ENCODE results near the gene LRRC49.

Gene LRRC49

DNA sequence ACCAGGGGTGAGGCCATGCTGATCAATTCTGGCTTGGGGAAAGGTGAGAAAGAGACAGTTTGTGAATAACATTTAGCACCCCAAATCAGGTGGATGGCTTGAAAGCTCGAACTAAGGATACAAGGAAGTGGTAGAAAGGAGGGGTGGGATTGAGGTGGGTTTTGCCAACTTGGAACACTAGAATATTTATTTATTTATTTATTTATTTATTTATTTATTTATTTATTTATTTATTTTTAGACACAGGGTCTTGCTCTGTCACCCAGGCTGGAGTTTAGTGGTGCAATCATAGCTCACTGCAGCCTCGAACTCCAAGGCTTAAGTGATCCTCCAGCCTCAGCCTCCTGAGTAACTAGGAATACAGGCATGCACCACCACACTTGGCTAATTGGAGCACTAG, 191.6 kb downstream of the LRRC49 start:
- Histone ChIP-seq H3K9ac (ENCODE audit: low read length) (no peak overlapping the region), H4K20me1 (ENCODE audit: insufficient read depth, low read length) (no peaks in the 10 kb centered on the region), H3K4me3 (ENCODE audit: low read length) (no peak overlapping the region), H3K4me2 (ENCODE audit: low read length) (no peak overlapping the region), H3K4me1 (ENCODE audit: low read length) (0 out of 2 replicates have a peak, but pooled peaks cover 3% of the 10 kb centered on the region), H3K9me3 (ENCODE audit: insufficient read depth, low read length) (no peaks in the 10 kb centered on the region), H3K27ac (ENCODE audit: low read length) (no peak overlapping the region), H2AFZ (ENCODE audit: low read depth, low read length) (no peak overlapping the region), H3K36me3 (replicated peaks; ENCODE audit: low read depth, low read length) (no peaks in the 10 kb centered on the region), H3K27me3 (ENCODE audit: low read depth, low read length) (peaks cover 30% of the 10 kb centered on the region), H3K79me2 (ENCODE audit: low read length) (no peaks in the 10 kb centered on the region)
- TF ChIP-seq, protein P1, sequence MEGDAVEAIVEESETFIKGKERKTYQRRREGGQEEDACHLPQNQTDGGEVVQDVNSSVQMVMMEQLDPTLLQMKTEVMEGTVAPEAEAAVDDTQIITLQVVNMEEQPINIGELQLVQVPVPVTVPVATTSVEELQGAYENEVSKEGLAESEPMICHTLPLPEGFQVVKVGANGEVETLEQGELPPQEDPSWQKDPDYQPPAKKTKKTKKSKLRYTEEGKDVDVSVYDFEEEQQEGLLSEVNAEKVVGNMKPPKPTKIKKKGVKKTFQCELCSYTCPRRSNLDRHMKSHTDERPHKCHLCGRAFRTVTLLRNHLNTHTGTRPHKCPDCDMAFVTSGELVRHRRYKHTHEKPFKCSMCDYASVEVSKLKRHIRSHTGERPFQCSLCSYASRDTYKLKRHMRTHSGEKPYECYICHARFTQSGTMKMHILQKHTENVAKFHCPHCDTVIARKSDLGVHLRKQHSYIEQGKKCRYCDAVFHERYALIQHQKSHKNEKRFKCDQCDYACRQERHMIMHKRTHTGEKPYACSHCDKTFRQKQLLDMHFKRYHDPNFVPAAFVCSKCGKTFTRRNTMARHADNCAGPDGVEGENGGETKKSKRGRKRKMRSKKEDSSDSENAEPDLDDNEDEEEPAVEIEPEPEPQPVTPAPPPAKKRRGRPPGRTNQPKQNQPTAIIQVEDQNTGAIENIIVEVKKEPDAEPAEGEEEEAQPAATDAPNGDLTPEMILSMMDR (IDR thresholded peaks at IDR 0.05; ENCODE audit: low read depth, low read length), result no peak
- TF ChIP-seq EZH2phosphoT487 (IDR thresholded peaks at IDR 0.05; ENCODE audit: low read depth), result no peak

DNA sequence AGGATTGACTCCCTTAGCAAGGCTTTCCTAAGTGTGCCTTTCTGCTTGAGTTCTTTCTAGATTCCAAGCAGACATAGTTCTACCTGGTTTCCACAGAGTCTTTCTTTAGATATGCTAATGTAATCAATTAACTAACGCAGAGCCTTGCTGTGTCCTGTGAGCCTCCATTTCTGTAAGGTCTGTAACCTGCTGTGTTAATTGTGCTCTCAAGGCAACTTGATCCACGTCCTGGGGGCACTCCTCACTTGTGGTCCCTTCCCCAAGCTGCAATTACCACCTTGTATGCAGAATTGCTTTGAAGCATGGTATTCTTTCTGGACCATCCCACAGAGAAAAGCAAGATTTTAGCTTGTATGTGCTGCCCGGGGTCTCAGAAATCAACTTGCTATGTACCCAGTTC, 193.2 kb downstream of the LRRC49 start:
- Histone ChIP-seq H3K79me2 (ENCODE audit: low read length) (no peaks in the 10 kb centered on the region), H3K9ac (ENCODE audit: low read length) (no peak overlapping the region), H3K4me1 (ENCODE audit: low read length) (0 out of 2 replicates have a peak, but pooled peaks cover 3% of the 10 kb centered on the region), H3K27ac (ENCODE audit: low read length) (no peak overlapping the region), H3K4me2 (ENCODE audit: low read length) (no peak overlapping the region), H4K20me1 (ENCODE audit: insufficient read depth, low read length) (no peaks in the 10 kb centered on the region), H3K4me3 (ENCODE audit: low read length) (no peak overlapping the region), H3K9me3 (ENCODE audit: insufficient read depth, low read length) (no peaks in the 10 kb centered on the region), H3K36me3 (replicated peaks; ENCODE audit: low read depth, low read length) (no peaks in the 10 kb centered on the region), H2AFZ (ENCODE audit: low read depth, low read length) (no peak overlapping the region), H3K27me3 (ENCODE audit: low read depth, low read length) (peaks cover 30% of the 10 kb centered on the region)
- TF ChIP-seq EZH2phosphoT487 (IDR thresholded peaks at IDR 0.05; ENCODE audit: low read depth), result no peak
- TF ChIP-seq, protein P1 (IDR thresholded peaks at IDR 0.05; ENCODE audit: low read depth, low read length), result no peak

DNA sequence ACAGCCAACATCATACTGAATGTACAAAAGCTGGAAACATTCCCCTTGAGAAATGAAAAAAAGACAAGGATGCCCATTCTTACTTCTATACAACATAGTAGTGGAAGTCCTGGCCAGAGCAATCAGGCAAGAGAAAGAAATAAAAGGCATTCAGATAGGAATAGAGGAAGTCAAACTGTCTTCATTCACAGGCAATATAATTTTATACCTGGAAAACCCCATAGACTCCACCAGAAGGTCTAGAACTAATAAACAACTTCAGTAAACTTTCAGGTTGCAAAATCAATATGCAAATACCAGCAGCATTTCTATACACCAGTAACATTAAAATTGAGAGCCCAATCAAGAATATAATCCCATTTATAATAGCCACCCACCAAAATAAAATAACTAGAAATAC, 195.5 kb downstream of the LRRC49 start:
- Histone ChIP-seq H3K4me1 (ENCODE audit: low read length) (0 out of 2 replicates have a peak, but pooled peaks cover 3% of the 10 kb centered on the region), H3K27me3 (ENCODE audit: low read depth, low read length) (peaks cover 28% of the 10 kb centered on the region), H3K9ac (ENCODE audit: low read length) (no peak overlapping the region), H3K79me2 (ENCODE audit: low read length) (no peaks in the 10 kb centered on the region), H3K4me2 (ENCODE audit: low read length) (no peak overlapping the region), H3K4me3 (ENCODE audit: low read length) (no peak overlapping the region), H3K36me3 (replicated peaks; ENCODE audit: low read depth, low read length) (no peaks in the 10 kb centered on the region), H2AFZ (ENCODE audit: low read depth, low read length) (no peak overlapping the region), H3K9me3 (ENCODE audit: insufficient read depth, low read length) (no peaks in the 10 kb centered on the region), H3K27ac (ENCODE audit: low read length) (no peak overlapping the region), H4K20me1 (ENCODE audit: insufficient read depth, low read length) (no peaks in the 10 kb centered on the region)
- TF ChIP-seq EZH2phosphoT487 (IDR thresholded peaks at IDR 0.05; ENCODE audit: low read depth), result no peak
- TF ChIP-seq, protein P1 (IDR thresholded peaks at IDR 0.05; ENCODE audit: low read depth, low read length), result no peak

DNA sequence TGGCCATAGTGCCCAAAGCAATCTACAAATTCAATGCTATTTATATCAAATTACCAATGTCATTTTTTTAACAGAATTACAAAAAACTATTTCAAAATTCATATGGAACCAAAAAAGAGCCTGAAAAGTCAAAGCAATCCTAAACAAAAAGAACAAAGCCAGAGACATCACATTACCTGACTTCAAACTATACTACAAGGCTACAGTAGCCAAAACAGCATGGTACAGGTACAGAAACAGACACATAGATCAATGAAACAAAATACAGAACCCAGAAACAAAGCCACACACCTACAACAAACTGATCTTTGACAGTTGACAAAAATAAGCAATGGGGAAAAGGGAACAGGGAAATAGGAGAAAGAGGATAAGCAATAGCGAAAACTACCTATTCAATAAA, 196.1 kb downstream of the LRRC49 start:
- no peak overlapping the region for H3K4me2 ChIP-seq (ENCODE audit: low read length)
- no peaks in the 10 kb centered on the region for H4K20me1 ChIP-seq (ENCODE audit: insufficient read depth, low read length)
- no peak overlapping the region for H2AFZ ChIP-seq (ENCODE audit: low read depth, low read length)
- H3K27me3 ChIP-seq (ENCODE audit: low read depth, low read length), result peaks cover 29% of the 10 kb centered on the region
- 0 out of 2 replicates have a peak, but pooled peaks cover 3% of the 10 kb centered on the region for H3K4me1 ChIP-seq (ENCODE audit: low read length)
- no peak overlapping the region for H3K4me3 ChIP-seq (ENCODE audit: low read length)
- H3K36me3 ChIP-seq (replicated peaks; ENCODE audit: low read depth, low read length), result no peaks in the 10 kb centered on the region
- H3K79me2 ChIP-seq (ENCODE audit: low read length), result no peaks in the 10 kb centered on the region
- H3K9me3 ChIP-seq (ENCODE audit: insufficient read depth, low read length), result no peaks in the 10 kb centered on the region
- no peak overlapping the region for H3K9ac ChIP-seq (ENCODE audit: low read length)
- H3K27ac ChIP-seq (ENCODE audit: low read length), result no peak overlapping the region
- TF ChIP-seq, protein P1 (IDR thresholded peaks at IDR 0.05; ENCODE audit: low read depth, low read length), result no peak
- TF ChIP-seq EZH2phosphoT487 (IDR thresholded peaks at IDR 0.05; ENCODE audit: low read depth), result no peak
